A673 (cell line): ENCODE data around the gene HRK. TPM values are rescaled to one million over a fixed set of nuclear protein-coding genes. Genes with fewer than 3 reads are reported as not detected.
A peak's percentile ranks its signal among the peaks of the same experiment; 100 is the strongest.

Source experiments
- Bru-seq: library from RNA; stranded (reverse); fragments of 400-500 nt; gene quantifications from one replicate; lab custom pipeline; 2021; lab: Mats Ljungman, UMichigan
- BruChase-seq, 2 experiments: library from RNA; stranded (reverse); fragments of 400-500 nt; gene quantifications; one replicate each; lab custom pipeline; 2021; lab: Mats Ljungman, UMichigan
- BruUV-seq: library from RNA; stranded (reverse); fragments of 400-500 nt; replicated peaks from 2 replicates; lab custom pipeline; 2021; lab: Mats Ljungman, UMichigan
- CTCF ChIA-PET: fragments of 300-600 bp; sonication (Branson Sonifier 250); formaldehyde crosslinking; loops from one replicate; lab custom pipeline; 2022; ENCODE audit warnings: antibody characterized with exemption; lab: Charles Lee
- POLR2A ChIA-PET: fragments of 300-600 bp; sonication (Branson Sonifier 250); formaldehyde crosslinking; loops from one replicate; lab custom pipeline; 2022; ENCODE audit warnings: antibody characterized with exemption; ENCODE audit not compliant: low non-redundant PET; lab: Charles Lee
- DNase-seq: peaks from one replicate; pipeline ENCODE4 v3.0.0-alpha.2; 2015; ENCODE audit warnings: low spot score
- H3K27ac ChIP-seq: fragments of 200-600 bp; sonication (generic); 2 replicates; pipeline ENCODE4 v1.5.1; 2016; ENCODE audit warnings: mixed run types, low read depth, mild to moderate bottlenecking, mixed read lengths, antibody characterized with exemption, low read length; ENCODE audit not compliant: poor library complexity, severe bottlenecking
- H3K27me3 ChIP-seq: fragments of 200-600 bp; sonication (generic); replicated peaks from 2 replicates; pipeline ENCODE4 v1.6.1; 2017; ENCODE audit warnings: mixed run types, low read depth, mild to moderate bottlenecking, mixed read lengths, antibody characterized with exemption, low read length; ENCODE audit not compliant: insufficient read depth, poor library complexity
- H3K36me3 ChIP-seq: fragments of 200-600 bp; sonication (generic); 2 replicates; pipeline ENCODE4 v1.6.1; 2016; ENCODE audit warnings: mixed run types, mild to moderate bottlenecking, mixed read lengths, antibody characterized with exemption, low read length; ENCODE audit not compliant: insufficient read depth, poor library complexity, severe bottlenecking
- H3K4me1 ChIP-seq: fragments of 200-600 bp; sonication (generic); 2 replicates; pipeline ENCODE4 v1.6.1; 2017; ENCODE audit warnings: mixed run types, mild to moderate bottlenecking, mixed read lengths, antibody characterized with exemption, low read length; ENCODE audit not compliant: insufficient read depth, poor library complexity, severe bottlenecking
- H3K4me3 ChIP-seq: fragments of 200-600 bp; sonication (generic); 2 replicates; pipeline ENCODE4 v1.5.1; 2016; ENCODE audit warnings: low read depth, mixed run types, mild to moderate bottlenecking, mixed read lengths, low read length; ENCODE audit not compliant: poor library complexity, severe bottlenecking
- H3K9me3 ChIP-seq: fragments of 200-600 bp; sonication (generic); 2 replicates; pipeline ENCODE4 v1.6.1; 2016; ENCODE audit warnings: mixed run types, low read depth, mild to moderate bottlenecking, mixed read lengths, antibody characterized with exemption, low read length; ENCODE audit not compliant: poor library complexity, severe bottlenecking
- CTCF ChIP-seq: fragments of 300-800, 200-600 bp; sonication (generic); conservative IDR thresholded peaks from 2 replicates; pipeline ENCODE4 v1.5.1; 2017; ENCODE audit warnings: low read depth, mild to moderate bottlenecking, antibody characterized with exemption, low read length, moderate library complexity, mixed read lengths
- EZH2 ChIP-seq: fragments of 200-600 bp; sonication (generic); IDR thresholded peaks from 2 replicates; pipeline ENCODE4 v1.6.1; 2017; ENCODE audit warnings: borderline replicate concordance, low read depth, mild to moderate bottlenecking, mixed read lengths, antibody characterized with exemption, low read length; ENCODE audit not compliant: poor library complexity, severe bottlenecking
- intact Hi-C: fragments of 100-400 bp; cut with micrococcal nuclease; formaldehyde crosslinking; loops from one replicate; pipeline ENCODE4 v1.10.0; 2022; ENCODE audit not compliant: unreplicated experiment
- long read RNA-seq: library from polyadenylated mRNA; stranded (forward); transcript quantifications from one replicate; pipeline ENCODE4 v2.0.0, GENCODE V29; 2022
- total RNA-seq: library from RNA; stranded (reverse); gene quantifications from 2 replicates; pipeline ENCODE4 v1.2.3, GENCODE V29; 2021

HRK gene
- total RNA-seq (0.17 and 0.37 TPM in 2 replicates), Bru-seq, nascent RNA (percentile 24 among the genes with signal in this experiment), BruChase-seq, experiment 1, labeled RNA remaining after a 2-hour chase (percentile 25 among the genes with signal in this experiment), BruChase-seq, experiment 2, labeled RNA remaining after a 6-hour chase (percentile 26 among the genes with signal in this experiment)
- long read RNA-seq = 0 reads

GRCh38 chr12:116881325-116881876 is at the start of gene HRK:
Gene HRK (minus strand): TSS chr12:116881441. CDS start chr12:116881307, 134 bp downstream.
- ChIA-PET CTCF (interaction anchor here (0.6 to 2.1 kb wide), 3 partner anchors 178 to 710 kb away, joined by 6 to 13 read pairs (median 10); no protein-coding TSS in a partner anchor), POLR2A (no interaction called here)
- no peaks in the 10 kb centered on the region for H3K9me3 ChIP-seq
- H3K27ac ChIP-seq = no peak within 1 kb of the TSS
- peak; percentile 34 for DNase-seq
- intact Hi-C loops = no loop called here
- no peaks in the 10 kb centered on the region for H3K36me3 ChIP-seq
- peak within 1 kb of the TSS; percentile 40 for H3K4me3 ChIP-seq
- TF ChIP-seq EZH2 (no peak), CTCF (no peak)
- H3K4me1 ChIP-seq = peaks cover 27% of the 10 kb centered on the region
- peaks cover 63% of the 10 kb centered on the region for H3K27me3 ChIP-seq
- no TSS peak for BruUV-seq

GRCh38 chr12:116929885-116930284 is 48.6 kb upstream of the HRK start:
- DNase-seq = no peak
- TF ChIP-seq EZH2 (no peak), CTCF (no peak)
- H3K4me1 ChIP-seq = peaks cover 33% of the 10 kb centered on the region
- peaks cover 12% of the 10 kb centered on the region for H3K36me3 ChIP-seq
- BruUV-seq = no TSS peak
- H3K27me3 ChIP-seq = no peaks in the 10 kb centered on the region
- POLR2A ChIA-PET = no interaction called here
- H3K9me3 ChIP-seq = no peaks in the 10 kb centered on the region
- intact Hi-C loops = no loop called here
- CTCF ChIA-PET = no interaction called here
- H3K27ac ChIP-seq = no peak overlapping the region
- H3K4me3 ChIP-seq = no peak overlapping the region

GRCh38 chr12:116928504-116928903 is 47.3 kb upstream of the HRK start:
- Histone ChIP-seq H3K9me3 (no peaks in the 10 kb centered on the region), H3K36me3 (peaks cover 12% of the 10 kb centered on the region), H3K4me1 (peaks cover 20% of the 10 kb centered on the region), H3K27me3 (no peaks in the 10 kb centered on the region), H3K27ac (no peak overlapping the region), H3K4me3 (no peak overlapping the region)
- no peak for DNase-seq
- no TSS peak for BruUV-seq
- POLR2A ChIA-PET = no interaction called here
- CTCF ChIA-PET = no interaction called here
- intact Hi-C loops = no loop called here
- TF ChIP-seq EZH2 (no peak), CTCF (no peak)
